Suprapubic skin (tissue), 3 donors: ENCODE measurements around the gene PTK7.

Source experiments
- CTCF ChIP-seq, 2 donors: fragments of 200-600 bp in 1 of 2; fragments of 450-650 bp in 1 of 2; sonication (generic) in 1 of 2; IDR thresholded peaks; one replicate each; pipeline ENCODE4 v1.5.1; 2016 to 2019; ENCODE audit warnings: antibody characterized with exemption in 2 of 2, mild to moderate bottlenecking in 1 of 2, moderate library complexity in 1 of 2
- POLR2A ChIP-seq, 2 donors: fragments of 450-650 bp; IDR thresholded peaks; one replicate each; pipeline ENCODE4 v1.6.1; 2017; ENCODE audit warnings: antibody characterized with exemption in 2 of 2, mild to moderate bottlenecking in 2 of 2, moderate library complexity in 2 of 2

GRCh38 chr6:43088654-43089056 lies 12.5 kb downstream of the PTK7 start:
- TF ChIP-seq CTCF (IDR thresholded peaks at IDR 0.05) (no peak), POLR2A (IDR thresholded peaks at IDR 0.05) (no peak)
